Measurements from ENCODE around the gene COQ4.

COQ4 gene

DNA sequence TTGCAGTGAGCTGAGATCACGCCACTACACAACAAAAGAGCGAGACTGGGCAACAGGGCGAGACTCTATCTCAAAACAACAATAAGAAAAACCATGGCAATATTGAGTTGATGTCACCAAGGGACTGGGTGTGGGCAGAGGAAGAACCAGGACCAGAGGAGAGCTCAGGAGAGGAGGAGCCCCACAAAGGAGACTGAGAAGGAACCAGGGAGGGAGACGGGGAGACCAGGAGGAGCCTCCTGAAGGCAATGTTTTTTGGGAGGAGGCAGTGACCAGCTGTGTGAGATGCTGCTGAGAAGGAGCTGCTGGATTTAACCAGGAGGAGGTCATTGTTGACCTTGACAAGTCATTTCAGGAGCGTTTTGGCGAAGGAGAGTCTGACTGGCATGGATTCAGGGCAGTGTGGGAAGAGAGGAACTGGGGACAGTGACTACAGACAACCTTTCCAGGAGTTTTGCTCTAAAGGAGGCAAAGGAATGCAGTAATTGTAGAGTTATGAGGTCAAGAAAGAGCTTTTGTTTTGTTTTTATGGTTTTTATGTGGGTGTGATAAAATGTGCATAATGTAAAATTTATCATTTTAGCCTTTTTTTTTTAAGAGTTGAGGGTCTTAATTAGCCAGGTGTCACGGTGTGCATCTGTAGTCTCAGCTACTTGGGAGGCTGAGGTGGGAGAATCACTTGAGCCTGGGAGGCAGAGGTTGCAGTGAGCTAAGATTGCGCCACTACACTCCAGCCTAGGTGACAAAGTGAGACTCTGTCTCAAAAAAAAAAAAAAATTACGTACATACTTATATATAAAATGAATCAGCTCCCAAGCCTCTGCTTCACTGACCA is 18.3 kb upstream of the COQ4 start:
- TF ChIP-seq SIN3A (IDR thresholded peaks at IDR 0.05; ENCODE audit: borderline replicate concordance, insufficient read depth, low read length) (no peak), POLR2AphosphoS5 (IDR thresholded peaks at IDR 0.05; ENCODE audit: low read depth, low read length) (no peak), TAF1 (IDR thresholded peaks at IDR 0.05; ENCODE audit: borderline replicate concordance, insufficient read depth, low read length) (no peak), FOXP2 (optimal IDR thresholded peaks at IDR 0.05; ENCODE audit: borderline replicate concordance, extremely low read depth, extremely low read length, insufficient read depth) (no peak)
- TF ChIP-seq, protein P1, sequence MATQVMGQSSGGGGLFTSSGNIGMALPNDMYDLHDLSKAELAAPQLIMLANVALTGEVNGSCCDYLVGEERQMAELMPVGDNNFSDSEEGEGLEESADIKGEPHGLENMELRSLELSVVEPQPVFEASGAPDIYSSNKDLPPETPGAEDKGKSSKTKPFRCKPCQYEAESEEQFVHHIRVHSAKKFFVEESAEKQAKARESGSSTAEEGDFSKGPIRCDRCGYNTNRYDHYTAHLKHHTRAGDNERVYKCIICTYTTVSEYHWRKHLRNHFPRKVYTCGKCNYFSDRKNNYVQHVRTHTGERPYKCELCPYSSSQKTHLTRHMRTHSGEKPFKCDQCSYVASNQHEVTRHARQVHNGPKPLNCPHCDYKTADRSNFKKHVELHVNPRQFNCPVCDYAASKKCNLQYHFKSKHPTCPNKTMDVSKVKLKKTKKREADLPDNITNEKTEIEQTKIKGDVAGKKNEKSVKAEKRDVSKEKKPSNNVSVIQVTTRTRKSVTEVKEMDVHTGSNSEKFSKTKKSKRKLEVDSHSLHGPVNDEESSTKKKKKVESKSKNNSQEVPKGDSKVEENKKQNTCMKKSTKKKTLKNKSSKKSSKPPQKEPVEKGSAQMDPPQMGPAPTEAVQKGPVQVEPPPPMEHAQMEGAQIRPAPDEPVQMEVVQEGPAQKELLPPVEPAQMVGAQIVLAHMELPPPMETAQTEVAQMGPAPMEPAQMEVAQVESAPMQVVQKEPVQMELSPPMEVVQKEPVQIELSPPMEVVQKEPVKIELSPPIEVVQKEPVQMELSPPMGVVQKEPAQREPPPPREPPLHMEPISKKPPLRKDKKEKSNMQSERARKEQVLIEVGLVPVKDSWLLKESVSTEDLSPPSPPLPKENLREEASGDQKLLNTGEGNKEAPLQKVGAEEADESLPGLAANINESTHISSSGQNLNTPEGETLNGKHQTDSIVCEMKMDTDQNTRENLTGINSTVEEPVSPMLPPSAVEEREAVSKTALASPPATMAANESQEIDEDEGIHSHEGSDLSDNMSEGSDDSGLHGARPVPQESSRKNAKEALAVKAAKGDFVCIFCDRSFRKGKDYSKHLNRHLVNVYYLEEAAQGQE (IDR thresholded peaks at IDR 0.05; ENCODE audit: insufficient read depth in 1 of 2, low read depth in 2 of 2, low read length in 2 of 2): no peak

DNA sequence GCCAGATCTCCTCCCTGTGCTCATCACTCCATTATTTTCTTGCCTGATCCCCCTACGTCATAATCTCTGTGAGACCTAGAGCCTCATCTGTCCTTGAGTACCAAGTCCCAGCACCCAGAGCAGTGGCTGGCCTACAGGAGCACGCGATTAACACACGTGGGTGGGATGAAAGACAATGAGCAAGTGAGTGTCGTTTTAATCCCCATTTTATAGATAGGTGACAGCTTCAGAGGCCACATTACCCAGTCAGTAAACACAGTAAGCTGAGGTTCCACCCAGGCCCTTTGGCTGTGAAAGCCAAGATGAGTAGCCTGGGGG is 17.7 kb upstream of the COQ4 start:
- TF ChIP-seq POLR2AphosphoS5 (IDR thresholded peaks at IDR 0.05; ENCODE audit: low read depth, low read length) (no peak), FOXP2 (optimal IDR thresholded peaks at IDR 0.05; ENCODE audit: borderline replicate concordance, extremely low read depth, extremely low read length, insufficient read depth) (no peak), SIN3A (IDR thresholded peaks at IDR 0.05; ENCODE audit: borderline replicate concordance, insufficient read depth, low read length) (no peak), TAF1 (IDR thresholded peaks at IDR 0.05; ENCODE audit: borderline replicate concordance, insufficient read depth, low read length) (no peak)
- TF ChIP-seq, protein P1 (IDR thresholded peaks at IDR 0.05; ENCODE audit: insufficient read depth in 1 of 2, low read depth in 2 of 2, low read length in 2 of 2): no peak

DNA sequence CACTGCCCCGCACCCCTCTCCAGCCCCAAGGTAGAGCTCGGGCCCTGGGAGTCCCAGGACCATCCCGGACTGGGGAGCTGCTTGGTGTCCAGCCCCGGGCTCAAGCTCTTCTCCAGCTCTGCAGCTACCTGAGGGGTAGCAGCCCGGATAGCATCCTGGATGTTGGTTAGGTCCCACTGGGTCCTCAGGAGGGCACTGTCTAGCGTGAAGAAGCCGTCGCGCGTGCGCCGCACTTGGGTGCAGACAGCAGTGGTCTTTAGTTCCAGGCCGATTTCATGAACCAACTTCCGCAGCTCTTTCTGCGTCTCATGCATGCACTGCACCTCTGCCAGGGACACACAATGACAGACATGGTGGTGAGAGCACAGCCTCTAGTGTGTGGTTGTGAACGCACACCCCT is 13.1 kb upstream of the COQ4 start:
- TF ChIP-seq FOXP2 (optimal IDR thresholded peaks at IDR 0.05; ENCODE audit: borderline replicate concordance, extremely low read depth, extremely low read length, insufficient read depth) (no peak), TAF1 (IDR thresholded peaks at IDR 0.05; ENCODE audit: borderline replicate concordance, insufficient read depth, low read length) (no peak), POLR2AphosphoS5 (IDR thresholded peaks at IDR 0.05; ENCODE audit: low read depth, low read length) (no peak), SIN3A (IDR thresholded peaks at IDR 0.05; ENCODE audit: borderline replicate concordance, insufficient read depth, low read length) (no peak)
- TF ChIP-seq, protein P1 (IDR thresholded peaks at IDR 0.05; ENCODE audit: insufficient read depth in 1 of 2, low read depth in 2 of 2, low read length in 2 of 2): no peak

DNA sequence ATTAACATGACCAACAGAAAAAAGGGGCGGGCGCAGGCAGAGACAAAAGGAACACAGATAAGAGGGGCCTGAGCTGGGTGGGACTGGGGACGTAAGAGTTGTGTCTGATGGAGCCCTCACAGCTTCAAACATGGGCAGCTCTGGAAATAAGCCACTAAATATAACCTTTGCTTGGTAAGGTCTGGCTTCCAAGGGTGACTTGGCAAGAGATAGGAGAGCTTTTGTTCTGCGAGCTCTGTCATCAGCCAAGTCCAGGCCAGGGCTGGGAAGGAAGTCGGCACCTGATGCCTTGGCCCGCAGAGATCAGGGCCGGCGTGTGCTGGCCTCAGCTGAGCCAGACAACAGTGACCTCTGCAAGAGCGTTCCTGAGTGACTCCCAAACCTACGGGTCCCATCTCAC is 12.2 kb upstream of the COQ4 start:
- TF ChIP-seq POLR2AphosphoS5 (IDR thresholded peaks at IDR 0.05; ENCODE audit: low read depth, low read length) (no peak), SIN3A (IDR thresholded peaks at IDR 0.05; ENCODE audit: borderline replicate concordance, insufficient read depth, low read length) (no peak), FOXP2 (optimal IDR thresholded peaks at IDR 0.05; ENCODE audit: borderline replicate concordance, extremely low read depth, extremely low read length, insufficient read depth) (no peak)
- TF ChIP-seq, protein P1 (IDR thresholded peaks at IDR 0.05; ENCODE audit: insufficient read depth in 1 of 2, low read depth in 2 of 2, low read length in 2 of 2): no peak

Data from PFSK-1 (cell line).